Right kidney (tissue), 1 donor: ENCODE data around the gene LVRN.

Experiments used
- DNase-seq: peaks from one replicate; pipeline ENCODE4 v3.0.0-alpha.2; 2016

The LVRN gene

GRCh38 chr5:116025866-116026265, 63.6 kb downstream of the LVRN start:
- DNase-seq = no peak

- DNase-seq = no peak
Observed at GRCh38 chr5:116032094-116032517, 69.8 kb downstream of the LVRN start, which contains the start of gene ARL14EPL. ARL14EPL (plus strand) TSS chr5:116032472; CDS start chr5:116051466, 18,994 bp downstream.

- no peak for DNase-seq
Observed at GRCh38 chr5:116032991-116033390, 70.7 kb downstream of the LVRN start.

GRCh38 chr5:116035123-116035522, 72.8 kb downstream of the LVRN start:
- no peak for DNase-seq

GRCh38 chr5:116037236-116037822, 75.1 kb downstream of the LVRN start:
- no peak for DNase-seq

GRCh38 chr5:116038817-116039216, 76.5 kb downstream of the LVRN start:
- no peak for DNase-seq

- no peak for DNase-seq
Observed at GRCh38 chr5:116042375-116042774, 80.1 kb downstream of the LVRN start.

- no peak for DNase-seq
Observed at GRCh38 chr5:116044073-116044472, 81.8 kb downstream of the LVRN start.

GRCh38 chr5:116045821-116046220, 83.5 kb downstream of the LVRN start:
- no peak for DNase-seq

GRCh38 chr5:116046261-116046660, 84.0 kb downstream of the LVRN start:
- no peak for DNase-seq

- no peak for DNase-seq
Observed at GRCh38 chr5:116046823-116047222, 84.5 kb downstream of the LVRN start.

- no peak for DNase-seq
Observed at GRCh38 chr5:116058346-116058936, 96.2 kb downstream of the LVRN start.

GRCh38 chr5:116062352-116062751, 100.1 kb downstream of the LVRN start:
- DNase-seq = no peak

GRCh38 chr5:116063950-116064349, 101.7 kb downstream of the LVRN start:
- no peak for DNase-seq

GRCh38 chr5:116068028-116068632, 105.9 kb downstream of the LVRN start:
- peak; percentile 14 for DNase-seq

GRCh38 chr5:116071211-116071610, 108.9 kb downstream of the LVRN start:
- DNase-seq = no peak

GRCh38 chr5:116075191-116075831, 113.0 kb downstream of the LVRN start:
- no peak for DNase-seq

- DNase-seq = no peak
Observed at GRCh38 chr5:116076496-116076895, 114.2 kb downstream of the LVRN start.
